ENCODE measurements around the gene SEMA6A. TPM values are rescaled to one million over a fixed set of nuclear protein-coding genes. Genes with fewer than 3 reads are reported as not detected.

Gene SEMA6A
- total RNA-seq, 1 donor: under 0.01 TPM

DNA sequence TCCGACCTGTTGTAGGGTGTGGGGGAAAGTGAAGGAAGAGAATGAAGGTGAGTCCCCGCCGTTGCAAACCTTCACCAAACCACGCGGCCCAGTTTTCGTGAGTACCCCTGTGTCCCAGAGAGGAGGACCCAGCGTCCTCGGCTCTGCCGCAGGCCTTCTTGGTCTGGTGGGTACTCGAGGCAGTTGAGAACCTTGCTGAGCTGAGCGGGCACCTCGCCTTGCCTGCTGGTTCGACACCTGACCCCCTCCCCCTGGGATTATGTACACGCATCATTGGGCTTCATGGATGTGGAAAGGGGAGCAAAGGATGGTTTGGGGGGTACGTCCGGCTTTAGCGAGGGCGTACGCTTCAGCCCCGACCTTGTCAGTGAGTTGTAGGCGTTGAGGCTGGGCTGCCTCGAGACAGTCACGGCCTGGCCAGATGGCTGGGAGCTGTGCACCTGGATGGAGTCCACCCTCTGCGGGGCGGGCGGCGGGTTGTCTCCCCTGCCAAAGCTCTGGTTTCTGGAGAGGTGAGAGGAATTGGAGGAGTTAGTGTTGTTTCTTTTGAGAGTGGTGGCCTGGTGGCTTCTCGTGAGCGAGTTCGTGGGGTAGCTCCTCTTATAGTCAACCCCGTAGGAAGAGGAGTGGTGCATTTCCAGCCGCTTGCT, 128.1 kb downstream of the SEMA6A start:
- Histone ChIP-seq H4K20me1 (ENCODE audit: insufficient read depth, low read length) (no peaks in the 10 kb centered on the region), H3K36me3 (ENCODE audit: insufficient read depth, low read length) (no peaks in the 10 kb centered on the region), H3K79me2 (ENCODE audit: insufficient read depth, low read length) (no peaks in the 10 kb centered on the region), H3K4me3 (ENCODE audit: insufficient read depth, low read length) (no peak overlapping the region), H2AFZ (ENCODE audit: low read length) (no peak overlapping the region), H3K27me3 (ENCODE audit: insufficient read depth, low read length) (no peaks in the 10 kb centered on the region), H3K4me1 (ENCODE audit: insufficient read depth, low read length) (no peaks in the 10 kb centered on the region), H3K4me2 (ENCODE audit: insufficient read depth, low read length) (no peak overlapping the region), H3K9me3 (ENCODE audit: low read depth, low read length) (no peaks in the 10 kb centered on the region), H3K27ac (ENCODE audit: low read depth, low read length) (no peak overlapping the region)
- TF ChIP-seq, protein P1, sequence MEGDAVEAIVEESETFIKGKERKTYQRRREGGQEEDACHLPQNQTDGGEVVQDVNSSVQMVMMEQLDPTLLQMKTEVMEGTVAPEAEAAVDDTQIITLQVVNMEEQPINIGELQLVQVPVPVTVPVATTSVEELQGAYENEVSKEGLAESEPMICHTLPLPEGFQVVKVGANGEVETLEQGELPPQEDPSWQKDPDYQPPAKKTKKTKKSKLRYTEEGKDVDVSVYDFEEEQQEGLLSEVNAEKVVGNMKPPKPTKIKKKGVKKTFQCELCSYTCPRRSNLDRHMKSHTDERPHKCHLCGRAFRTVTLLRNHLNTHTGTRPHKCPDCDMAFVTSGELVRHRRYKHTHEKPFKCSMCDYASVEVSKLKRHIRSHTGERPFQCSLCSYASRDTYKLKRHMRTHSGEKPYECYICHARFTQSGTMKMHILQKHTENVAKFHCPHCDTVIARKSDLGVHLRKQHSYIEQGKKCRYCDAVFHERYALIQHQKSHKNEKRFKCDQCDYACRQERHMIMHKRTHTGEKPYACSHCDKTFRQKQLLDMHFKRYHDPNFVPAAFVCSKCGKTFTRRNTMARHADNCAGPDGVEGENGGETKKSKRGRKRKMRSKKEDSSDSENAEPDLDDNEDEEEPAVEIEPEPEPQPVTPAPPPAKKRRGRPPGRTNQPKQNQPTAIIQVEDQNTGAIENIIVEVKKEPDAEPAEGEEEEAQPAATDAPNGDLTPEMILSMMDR (IDR thresholded peaks at IDR 0.05; ENCODE audit: extremely low read depth, low read depth, low read length): no peak
- DNase-seq (ENCODE audit: insufficient read length, low spot score, missing footprints): no peak

DNA sequence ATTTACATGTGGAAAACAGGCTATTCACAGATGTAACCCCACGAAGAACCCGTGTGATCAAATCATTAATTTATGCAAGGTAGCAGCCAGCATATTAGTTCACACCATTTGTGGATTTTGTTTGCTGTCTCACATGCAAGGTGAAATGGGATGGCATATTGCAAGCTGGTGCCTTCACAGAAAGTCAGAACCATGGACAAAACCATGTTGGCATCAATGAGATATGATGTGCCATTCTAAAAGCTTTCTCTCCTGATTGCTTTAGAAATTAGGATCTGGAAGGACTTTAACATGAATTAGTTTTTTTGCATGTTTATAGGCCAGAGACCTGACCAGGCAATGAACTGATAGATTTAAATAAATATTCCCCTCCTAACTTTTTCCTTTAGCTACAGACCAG, 129.3 kb downstream of the SEMA6A start:
- H3K9me3 ChIP-seq (ENCODE audit: low read depth, low read length): no peaks in the 10 kb centered on the region
- H3K4me3 ChIP-seq (ENCODE audit: insufficient read depth, low read length): no peak overlapping the region
- no peaks in the 10 kb centered on the region for H3K36me3 ChIP-seq (ENCODE audit: insufficient read depth, low read length)
- no peaks in the 10 kb centered on the region for H3K79me2 ChIP-seq (ENCODE audit: insufficient read depth, low read length)
- H2AFZ ChIP-seq (ENCODE audit: low read length): no peak overlapping the region
- no peak for DNase-seq (ENCODE audit: insufficient read length, low spot score, missing footprints)
- no peak overlapping the region for H3K27ac ChIP-seq (ENCODE audit: low read depth, low read length)
- H3K4me2 ChIP-seq (ENCODE audit: insufficient read depth, low read length): no peak overlapping the region
- TF ChIP-seq, protein P1 (IDR thresholded peaks at IDR 0.05; ENCODE audit: extremely low read depth, low read depth, low read length): no peak
- no peaks in the 10 kb centered on the region for H3K4me1 ChIP-seq (ENCODE audit: insufficient read depth, low read length)
- no peaks in the 10 kb centered on the region for H3K27me3 ChIP-seq (ENCODE audit: insufficient read depth, low read length)
- no peaks in the 10 kb centered on the region for H4K20me1 ChIP-seq (ENCODE audit: insufficient read depth, low read length)

GRCh38 chr5:116444373-116445295, 130.0 kb downstream of the SEMA6A start:
- TF ChIP-seq, protein P1 (IDR thresholded peaks at IDR 0.05; ENCODE audit: extremely low read depth, low read depth, low read length): no peak
- Histone ChIP-seq H3K4me1 (ENCODE audit: insufficient read depth, low read length) (no peaks in the 10 kb centered on the region), H4K20me1 (ENCODE audit: insufficient read depth, low read length) (no peaks in the 10 kb centered on the region), H3K4me2 (ENCODE audit: insufficient read depth, low read length) (no peak overlapping the region), H3K9me3 (ENCODE audit: low read depth, low read length) (no peaks in the 10 kb centered on the region), H3K27me3 (ENCODE audit: insufficient read depth, low read length) (no peaks in the 10 kb centered on the region), H2AFZ (ENCODE audit: low read length) (no peak overlapping the region), H3K36me3 (ENCODE audit: insufficient read depth, low read length) (no peaks in the 10 kb centered on the region), H3K27ac (ENCODE audit: low read depth, low read length) (no peak overlapping the region), H3K4me3 (ENCODE audit: insufficient read depth, low read length) (no peak overlapping the region), H3K79me2 (ENCODE audit: insufficient read depth, low read length) (no peaks in the 10 kb centered on the region)
- DNase-seq (ENCODE audit: insufficient read length, low spot score, missing footprints): no peak

DNA sequence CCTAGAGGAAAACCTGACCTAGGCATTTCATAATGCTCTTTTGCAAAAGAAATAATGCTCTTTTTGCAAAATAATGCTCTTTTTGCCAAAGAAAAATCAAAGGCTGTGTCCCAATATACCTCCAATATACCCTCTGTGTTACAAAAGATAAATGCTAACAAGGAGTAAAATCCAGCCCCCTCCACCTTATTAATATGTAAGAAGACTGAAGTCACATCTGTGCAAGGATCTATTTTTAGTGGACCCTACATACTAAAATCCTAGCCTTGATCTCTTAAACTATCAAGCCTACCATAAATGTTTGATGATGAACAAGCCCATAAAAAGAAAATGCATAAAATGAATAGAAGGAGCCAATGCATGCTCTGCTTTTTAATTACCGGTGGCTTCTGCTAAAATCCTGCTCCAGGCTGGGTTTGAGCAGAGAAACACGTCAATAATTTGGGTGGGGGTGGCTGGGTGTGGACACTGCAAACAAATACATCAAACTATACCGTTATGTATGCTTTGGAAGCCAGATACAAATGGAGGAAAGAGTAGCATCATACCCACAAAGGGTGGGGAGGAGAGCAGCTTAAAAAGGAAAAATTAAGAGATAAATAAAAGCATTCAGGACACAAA, 131.6 kb downstream of the SEMA6A start:
- Histone ChIP-seq H3K27me3 (ENCODE audit: insufficient read depth, low read length) (no peaks in the 10 kb centered on the region), H3K4me2 (ENCODE audit: insufficient read depth, low read length) (no peak overlapping the region), H3K4me3 (ENCODE audit: insufficient read depth, low read length) (no peak overlapping the region), H3K36me3 (ENCODE audit: insufficient read depth, low read length) (no peaks in the 10 kb centered on the region), H3K27ac (ENCODE audit: low read depth, low read length) (no peak overlapping the region), H3K79me2 (ENCODE audit: insufficient read depth, low read length) (no peaks in the 10 kb centered on the region), H3K9me3 (ENCODE audit: low read depth, low read length) (no peaks in the 10 kb centered on the region), H4K20me1 (ENCODE audit: insufficient read depth, low read length) (no peaks in the 10 kb centered on the region), H3K4me1 (ENCODE audit: insufficient read depth, low read length) (no peaks in the 10 kb centered on the region), H2AFZ (ENCODE audit: low read length) (no peak overlapping the region)
- no peak for DNase-seq (ENCODE audit: insufficient read length, low spot score, missing footprints)
- TF ChIP-seq, protein P1 (IDR thresholded peaks at IDR 0.05; ENCODE audit: extremely low read depth, low read depth, low read length): no peak

Data from osteoblast (primary cell).